AG04450 (cell line): ENCODE results near the gene CD248. TPM values are rescaled to one million over a fixed set of nuclear protein-coding genes. Genes with fewer than 3 reads are reported as not detected.

Experiments used
- CTCF ChIA-PET: fragments of 300-600, 350-600 bp; formaldehyde crosslinking; extraction: SDS; loops from one replicate; lab custom pipeline; 2022; ENCODE audit warnings: antibody characterized with exemption, inconsistent platforms; lab: Charles Lee
- POLR2A ChIA-PET: fragments of 350-600 bp; formaldehyde crosslinking; extraction: SDS; loops from one replicate; lab custom pipeline; 2021; ENCODE audit warnings: antibody characterized with exemption, inconsistent platforms; lab: Yijun Ruan, JAX
- DNase-seq: peaks from one replicate; pipeline ENCODE4 v3.0.0-alpha.2; 2011; ENCODE audit warnings: low read depth, low spot score
- H3K27ac ChIP-seq: one replicate; pipeline ENCODE4 v1.5.1; 2012; ENCODE audit warnings: low read depth, low read length, control low read depth
- H3K27me3 ChIP-seq: one replicate; pipeline ENCODE4 v1.6.0; 2012; ENCODE audit warnings: low read length; ENCODE audit not compliant: control insufficient read depth, insufficient read depth
- H3K4me3 ChIP-seq: 2 replicates; pipeline ENCODE4 v1.5.1; 2011; ENCODE audit warnings: mild to moderate bottlenecking, low read depth, low read length, control low read depth
- H3K9me3 ChIP-seq: 2 replicates; pipeline ENCODE4 v1.5.1; 2012; ENCODE audit warnings: low read length; ENCODE audit not compliant: control insufficient read depth, insufficient read depth
- polyA plus RNA-seq: library from polyadenylated mRNA; depleted of rRNA; stranded (reverse); fragments of >200 nt; gene quantifications from 2 replicates; pipeline ENCODE4 v1.2.3, GENCODE V29; 2011
- TF ChIP-seq, protein P1 (sequence below): IDR thresholded peaks from 2 replicates; pipeline ENCODE4 v1.5.1; 2011; ENCODE audit warnings: low read depth, low read length, control low read depth, inconsistent platforms

Gene CD248
- polyA plus RNA-seq, 1 experiment, result 105 TPM

DNA sequence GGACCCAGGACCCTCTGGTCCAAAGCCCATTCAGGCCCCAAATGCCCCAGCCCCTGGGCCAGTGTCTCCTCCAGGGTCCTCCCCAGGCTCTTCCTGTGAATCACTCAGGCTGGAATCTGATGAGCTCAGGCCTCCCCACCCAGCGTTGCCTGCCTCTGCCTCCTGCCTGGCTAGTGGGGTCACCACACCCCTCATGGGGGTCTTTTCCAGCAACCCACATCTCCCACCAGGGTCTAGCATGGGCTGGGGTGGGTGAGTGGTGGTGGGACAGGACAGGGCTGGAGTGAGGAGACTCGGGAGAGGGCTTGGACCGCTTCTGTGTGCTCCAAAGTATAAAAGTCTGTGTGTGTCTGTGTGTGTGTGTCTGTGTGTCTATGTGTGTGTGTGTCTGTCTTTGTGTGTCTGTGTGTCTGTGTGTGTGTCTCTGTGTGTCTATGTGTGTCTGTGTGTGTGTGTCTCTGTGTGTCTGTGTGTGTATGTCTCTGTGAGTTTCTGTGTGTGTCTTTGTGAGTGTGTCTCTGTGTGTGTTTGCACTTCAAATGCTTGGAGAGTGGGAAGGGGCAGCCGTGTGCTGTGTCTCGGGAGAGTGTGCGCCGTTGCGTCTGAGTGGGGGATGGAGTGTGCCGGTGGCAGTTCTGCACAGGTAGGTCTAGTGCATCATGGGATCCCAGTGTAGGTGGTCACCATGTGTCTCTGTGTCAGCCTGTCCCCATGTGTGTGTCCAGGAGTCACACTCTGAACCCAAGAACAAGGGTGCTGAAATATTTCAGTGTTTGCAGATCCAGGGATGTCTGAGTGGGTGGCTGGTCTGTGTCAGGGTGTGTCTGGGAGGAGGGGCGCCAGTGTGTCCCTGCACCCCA lies 10.6 kb upstream of the CD248 start:
- Histone ChIP-seq H3K27me3 (no peaks in the 10 kb centered on the region), H3K4me3 (no peak overlapping the region), H3K27ac (peak overlapping the region; percentile 89), H3K9me3 (no peaks in the 10 kb centered on the region; the same call in 1 of the 2 replicates)
- TF ChIP-seq, protein P1, sequence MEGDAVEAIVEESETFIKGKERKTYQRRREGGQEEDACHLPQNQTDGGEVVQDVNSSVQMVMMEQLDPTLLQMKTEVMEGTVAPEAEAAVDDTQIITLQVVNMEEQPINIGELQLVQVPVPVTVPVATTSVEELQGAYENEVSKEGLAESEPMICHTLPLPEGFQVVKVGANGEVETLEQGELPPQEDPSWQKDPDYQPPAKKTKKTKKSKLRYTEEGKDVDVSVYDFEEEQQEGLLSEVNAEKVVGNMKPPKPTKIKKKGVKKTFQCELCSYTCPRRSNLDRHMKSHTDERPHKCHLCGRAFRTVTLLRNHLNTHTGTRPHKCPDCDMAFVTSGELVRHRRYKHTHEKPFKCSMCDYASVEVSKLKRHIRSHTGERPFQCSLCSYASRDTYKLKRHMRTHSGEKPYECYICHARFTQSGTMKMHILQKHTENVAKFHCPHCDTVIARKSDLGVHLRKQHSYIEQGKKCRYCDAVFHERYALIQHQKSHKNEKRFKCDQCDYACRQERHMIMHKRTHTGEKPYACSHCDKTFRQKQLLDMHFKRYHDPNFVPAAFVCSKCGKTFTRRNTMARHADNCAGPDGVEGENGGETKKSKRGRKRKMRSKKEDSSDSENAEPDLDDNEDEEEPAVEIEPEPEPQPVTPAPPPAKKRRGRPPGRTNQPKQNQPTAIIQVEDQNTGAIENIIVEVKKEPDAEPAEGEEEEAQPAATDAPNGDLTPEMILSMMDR, result 0 out of 2 replicates have a peak, but pooled peaks have one; percentile 25
- DNase-seq, result no peak
- CTCF ChIA-PET, result interaction anchor here (0.8 to 1.6 kb wide), 4 partner anchors 9 to 16 kb away, joined by 5 to 14 read pairs (median 8); partner anchors contain the start of genes CD248 and RIN1
- POLR2A ChIA-PET, result interaction anchor here (0.6 to 1.8 kb wide), 8 partner anchors 9 to 139 kb away, joined by 3 to 28 read pairs (median 4); partner anchors contain the start of genes BRMS1, CD248 and RIN1

GRCh38 chr11:66326261-66327111 lies 9.6 kb upstream of the CD248 start:
- ChIA-PET POLR2A (interaction anchor here (0.6 to 1.8 kb wide), 8 partner anchors 9 to 140 kb away, joined by 3 to 28 read pairs (median 4); partner anchors contain the start of genes BRMS1, CD248 and RIN1), CTCF (interaction anchor here (0.8 to 1.6 kb wide), 4 partner anchors 9 to 15 kb away, joined by 5 to 14 read pairs (median 8); partner anchors contain the start of genes CD248 and RIN1)
- Histone ChIP-seq H3K27ac (peak overlapping the region; percentile 89), H3K4me3 (no peak overlapping the region), H3K9me3 (no peaks in the 10 kb centered on the region; the same call in 1 of the 2 replicates), H3K27me3 (no peaks in the 10 kb centered on the region)
- TF ChIP-seq, protein P1, result no peak
- no peak for DNase-seq

GRCh38 chr11:66325263-66325671 lies 8.4 kb upstream of the CD248 start:
- POLR2A ChIA-PET, result interaction anchor here (0.6 to 2.1 kb wide), 5 partner anchors 8 to 133 kb away, joined by 3 to 15 read pairs (median 4); partner anchors contain the start of genes CD248 and RIN1
- H3K27ac ChIP-seq, result peak overlapping the region; percentile 47

GRCh38 chr11:66324664-66325063 lies 7.8 kb upstream of the CD248 start:
- POLR2A ChIA-PET, result interaction anchor here (1.0 to 2.1 kb wide), 4 partner anchors 8 to 35 kb away, joined by 3 to 15 read pairs (median 4); partner anchors contain the start of genes CD248 and RIN1
- DNase-seq, result no peak

More at GRCh38 chr11:66325263-66325671, 8.4 kb upstream of the CD248 start:
- H3K4me3 ChIP-seq, result no peak overlapping the region
- CTCF ChIA-PET, result interaction anchor here (1.3 to 1.4 kb wide), 2 partner anchors 13 to 14 kb away, joined by 3 to 7 read pairs; no protein-coding TSS in a partner anchor
- TF ChIP-seq, protein P1, result no peak
- no peaks in the 10 kb centered on the region for H3K27me3 ChIP-seq
- DNase-seq, result no peak
- no peaks in the 10 kb centered on the region; the same call in 1 of the 2 replicates for H3K9me3 ChIP-seq

More at GRCh38 chr11:66324664-66325063, 7.8 kb upstream of the CD248 start:
- TF ChIP-seq, protein P1, result no peak
- CTCF ChIA-PET, result interaction anchor here (1.3 to 1.4 kb wide), 2 partner anchors 12 to 13 kb away, joined by 3 to 7 read pairs; no protein-coding TSS in a partner anchor
- no peaks in the 10 kb centered on the region for H3K27me3 ChIP-seq
- H3K4me3 ChIP-seq, result no peak overlapping the region
- no peaks in the 10 kb centered on the region; the same call in 1 of the 2 replicates for H3K9me3 ChIP-seq
- H3K27ac ChIP-seq, result peak overlapping the region; percentile 47
